Fibroblast of mammary gland (primary cell): ENCODE measurements around the gene RNGTT.

Experiments used
- DNase-seq: peaks from one replicate; pipeline ENCODE4 v3.0.0-alpha.2; 2010; ENCODE audit warnings: low read depth
- H3K4me3 ChIP-seq: 2 replicates; pipeline ENCODE4 v1.5.1; 2011; ENCODE audit warnings: low read depth, mild to moderate bottlenecking, low read length, moderate library complexity; ENCODE audit not compliant: control insufficient read depth
- CTCF ChIP-seq: conservative IDR thresholded peaks from 2 replicates; pipeline ENCODE4 v1.5.1; 2011; ENCODE audit warnings: low read depth, low read length, inconsistent platforms; ENCODE audit not compliant: control insufficient read depth, insufficient read depth

The RNGTT gene

GRCh38 chr6:88920774-88921733 lies 42.4 kb downstream of the RNGTT start:
- no peak for DNase-seq
- no peak for TF ChIP-seq CTCF

GRCh38 chr6:88920088-88920487 lies 43.3 kb downstream of the RNGTT start:
- no peak overlapping the region for H3K4me3 ChIP-seq
- TF ChIP-seq CTCF, result no peak
- no peak for DNase-seq

More at GRCh38 chr6:88920774-88921733, 42.4 kb downstream of the RNGTT start:
- no peak overlapping the region for H3K4me3 ChIP-seq

- DNase-seq, result peak; percentile 18
- H3K4me3 ChIP-seq, result no peak overlapping the region
- peak; percentile 32 for TF ChIP-seq CTCF
Observed at GRCh38 chr6:88919032-88919431, 44.4 kb downstream of the RNGTT start.

- TF ChIP-seq CTCF, result no peak
- no peak for DNase-seq
- H3K4me3 ChIP-seq, result no peak overlapping the region
Observed at GRCh38 chr6:88916615-88917208, 46.7 kb downstream of the RNGTT start.

GRCh38 chr6:88914895-88915598 lies 48.4 kb downstream of the RNGTT start:
- DNase-seq, result no peak
- H3K4me3 ChIP-seq, result no peak overlapping the region
- no peak for TF ChIP-seq CTCF

- no peak overlapping the region for H3K4me3 ChIP-seq
- DNase-seq, result no peak
- no peak for TF ChIP-seq CTCF
Observed at GRCh38 chr6:88914180-88914579, 49.2 kb downstream of the RNGTT start.
